Hepatic stellate cell (primary cell): ENCODE results near the gene CCBE1.

Experiments
- DNase-seq: peaks from one replicate; pipeline ENCODE4 v3.0.0; 2011; ENCODE audit warnings: low spot score

Gene CCBE1

DNA sequence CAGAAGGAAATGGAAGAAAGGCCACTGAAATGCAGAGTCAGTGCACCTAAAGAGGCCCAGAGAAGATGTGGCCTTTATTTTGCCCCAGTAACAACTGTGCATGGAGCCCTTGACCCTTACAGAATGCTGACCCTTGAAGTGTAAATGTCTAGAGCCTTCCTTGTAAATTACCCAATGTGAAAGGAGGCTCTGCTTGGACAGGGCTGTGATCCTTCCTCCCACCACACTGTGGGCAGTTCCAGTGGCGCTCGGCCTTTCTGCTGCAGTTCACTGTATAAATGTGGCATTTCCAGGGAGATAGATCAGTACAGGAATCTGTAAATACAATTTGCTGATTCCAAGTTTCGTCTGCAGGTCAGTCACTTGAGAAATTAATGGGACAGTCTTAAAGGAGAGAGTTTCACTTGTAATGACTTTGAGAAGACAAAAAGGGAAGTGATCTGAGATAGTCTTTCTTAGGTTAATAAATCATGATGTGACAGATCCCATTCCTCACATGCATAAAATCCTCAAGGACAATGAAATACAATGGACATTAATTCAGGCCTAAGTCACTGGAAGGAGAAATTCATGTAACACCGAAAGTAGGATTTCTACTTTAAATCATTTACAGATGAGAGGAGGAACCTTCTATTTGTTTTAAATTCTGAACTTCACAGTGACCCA lies 204.3 kb downstream of the CCBE1 start:
- DNase-seq: no peak

DNA sequence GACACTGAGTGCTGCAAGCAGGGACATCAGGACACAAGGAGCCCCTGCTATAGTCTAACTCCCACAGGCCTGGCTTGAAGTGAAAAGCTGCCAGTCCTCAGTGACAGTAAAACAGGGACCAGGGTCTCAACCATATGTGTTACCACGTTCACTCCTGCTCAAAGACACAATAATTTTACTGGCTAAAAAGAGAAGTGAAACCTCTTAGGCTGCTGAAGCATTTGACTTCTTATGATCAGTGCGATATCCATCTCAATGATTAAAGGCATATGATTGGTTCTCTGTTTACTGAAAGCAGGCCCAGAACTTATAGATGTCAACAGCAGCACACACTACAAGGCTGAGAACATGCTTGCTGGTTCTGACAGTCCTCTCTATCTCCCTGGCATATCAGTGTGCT lies 208.3 kb downstream of the CCBE1 start:
- no peak for DNase-seq

GRCh38 chr18:59485382-59485781 lies 211.8 kb downstream of the CCBE1 start:
- DNase-seq: no peak

- DNase-seq: peak; percentile 19
Observed at GRCh38 chr18:59484561-59485328, 212.5 kb downstream of the CCBE1 start.

- DNase-seq: no peak
Observed at GRCh38 chr18:59484131-59484530, 213.1 kb downstream of the CCBE1 start.

- no peak for DNase-seq
Observed at GRCh38 chr18:59481436-59481835, 215.8 kb downstream of the CCBE1 start.

DNA sequence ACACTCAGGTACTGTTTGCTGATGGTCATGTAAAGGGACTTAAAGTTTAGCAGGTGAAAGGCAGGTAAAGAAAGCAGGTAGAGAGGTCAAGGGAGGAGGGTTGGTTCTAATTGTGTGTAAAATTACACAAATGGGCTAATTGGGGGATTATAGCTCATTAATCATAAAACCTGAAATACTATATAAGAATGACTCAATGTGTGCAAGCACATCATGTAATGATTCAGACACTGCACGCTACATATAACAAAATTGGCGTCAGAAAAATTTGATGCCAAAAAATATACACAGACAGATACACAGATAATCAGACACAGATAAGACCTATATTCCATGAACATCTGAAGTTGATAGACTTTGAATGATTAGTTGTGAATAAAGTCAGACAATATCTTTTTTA lies 217.4 kb downstream of the CCBE1 start:
- DNase-seq: no peak

GRCh38 chr18:59478591-59478990 lies 218.6 kb downstream of the CCBE1 start:
- DNase-seq: no peak

DNA sequence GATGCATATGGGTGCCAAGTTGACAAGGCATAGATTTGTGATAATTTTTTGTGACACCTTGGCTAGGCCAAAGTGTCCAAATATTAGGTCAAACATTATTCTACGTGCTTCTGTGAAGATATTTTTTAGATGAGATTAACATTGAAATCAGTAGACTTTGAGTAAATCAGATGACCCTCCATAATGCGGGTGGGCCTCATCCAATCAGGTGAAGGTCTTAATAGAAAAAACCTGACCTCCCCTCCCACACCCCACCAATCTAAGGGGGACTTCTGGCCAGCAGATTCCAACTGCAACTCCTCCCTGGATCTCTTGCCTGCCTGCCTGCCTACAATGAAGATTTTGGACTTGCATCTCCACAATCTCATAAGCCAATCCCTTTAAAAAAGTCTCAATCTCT lies 219.4 kb downstream of the CCBE1 start:
- no peak for DNase-seq

GRCh38 chr18:59470561-59471121 lies 226.6 kb downstream of the CCBE1 start:
- no peak for DNase-seq

- DNase-seq: no peak
Observed at GRCh38 chr18:59469463-59470180, 227.6 kb downstream of the CCBE1 start.

DNA sequence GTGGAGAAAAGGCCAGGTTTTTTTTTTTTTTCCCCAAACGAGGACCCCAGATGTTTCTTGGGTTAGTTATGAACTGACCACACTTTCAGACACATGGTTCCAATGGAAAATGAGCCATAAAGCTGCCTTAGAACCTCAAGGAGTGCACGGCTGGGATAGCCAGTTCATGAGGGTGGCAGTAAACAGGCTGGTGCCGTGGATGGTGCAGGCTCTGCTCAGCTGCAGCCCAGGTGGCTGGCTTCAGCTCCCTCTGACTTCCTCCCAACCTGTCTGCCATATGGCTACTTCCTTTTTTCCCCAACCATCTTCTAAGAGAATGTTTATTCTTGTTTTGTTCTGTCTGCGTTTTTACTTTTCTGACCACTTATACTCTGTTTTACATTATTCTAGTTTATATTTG lies 228.4 kb downstream of the CCBE1 start:
- DNase-seq: no peak

DNA sequence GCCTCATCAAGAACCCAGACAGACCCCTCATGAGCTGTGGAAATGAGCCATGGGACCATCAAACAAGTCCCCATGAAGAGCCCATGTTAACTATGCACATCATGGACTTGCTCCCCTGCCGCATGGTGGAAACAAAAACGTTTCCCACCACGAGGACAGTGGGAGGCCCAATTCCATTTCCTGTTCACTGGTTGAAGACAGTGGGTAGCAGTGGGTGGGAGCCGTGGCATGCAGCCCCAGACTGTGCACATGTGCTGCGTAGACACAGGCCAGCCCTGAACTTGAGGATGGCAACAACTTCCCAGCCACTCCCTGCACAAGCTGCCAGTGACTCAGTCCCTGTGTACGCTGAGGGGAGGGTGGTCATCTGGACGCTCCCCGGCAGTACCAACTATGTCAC lies 229.7 kb downstream of the CCBE1 start:
- no peak for DNase-seq

DNA sequence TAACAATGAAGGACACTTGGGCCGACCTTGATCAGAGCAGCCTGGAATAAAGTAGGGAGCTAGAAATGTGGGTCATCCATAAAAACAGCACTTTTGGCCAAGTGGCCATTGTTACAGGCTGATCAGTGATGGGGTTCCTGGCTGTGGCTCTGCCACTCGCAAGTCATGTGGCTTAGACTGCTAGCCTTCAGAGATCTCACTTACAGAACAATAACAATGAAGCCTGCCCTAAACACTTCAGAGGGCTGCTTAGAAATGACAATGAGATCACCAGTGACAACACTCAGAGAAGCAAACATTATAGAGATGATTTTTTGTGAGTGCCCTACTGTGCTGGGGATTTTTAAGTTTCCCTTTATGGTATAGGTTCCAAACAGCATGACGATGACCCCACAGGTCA lies 230.2 kb downstream of the CCBE1 start:
- DNase-seq: no peak

DNA sequence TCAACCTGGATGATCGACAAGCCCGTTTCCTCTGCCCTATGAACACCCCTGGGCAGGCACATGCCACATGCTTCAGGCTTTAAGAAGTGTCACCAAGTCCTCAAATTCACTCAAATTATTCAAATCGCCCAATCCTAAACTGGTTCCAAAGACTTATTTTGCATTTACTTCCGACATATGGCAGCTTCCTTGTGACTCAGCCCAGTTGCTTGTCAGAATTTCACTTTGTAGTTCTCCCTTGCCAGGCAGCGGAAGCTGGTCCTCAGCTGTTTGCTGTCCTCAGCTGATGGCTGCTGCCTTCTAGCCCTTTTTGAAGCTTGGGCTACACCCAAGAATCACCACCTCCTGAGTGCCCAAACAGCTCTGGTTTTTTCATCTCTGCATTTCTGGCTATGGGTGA lies 232.7 kb downstream of the CCBE1 start:
- DNase-seq: no peak

- DNase-seq: no peak
Observed at GRCh38 chr18:59461171-59461570, 236.1 kb downstream of the CCBE1 start.

DNA sequence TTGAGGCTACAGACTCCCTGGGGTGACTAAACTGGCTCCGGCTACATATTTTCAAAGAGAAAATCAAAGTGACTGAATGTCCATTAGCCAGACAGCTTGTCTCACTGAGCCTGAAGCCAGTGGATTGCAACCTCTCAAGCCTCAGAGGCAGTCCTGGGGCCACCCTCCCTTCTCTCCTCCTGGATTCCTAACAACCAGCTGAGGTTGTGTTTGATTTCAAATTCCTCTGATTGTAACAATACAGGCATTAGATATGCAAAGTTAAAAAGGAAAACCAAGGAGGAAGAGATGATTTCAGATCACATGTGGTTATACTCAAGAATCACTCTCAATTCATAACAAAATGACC lies 237.2 kb downstream of the CCBE1 start:
- peak; percentile 26 for DNase-seq

- DNase-seq: peak; percentile 60
Observed at GRCh38 chr18:59459369-59460071, 237.7 kb downstream of the CCBE1 start.

DNA sequence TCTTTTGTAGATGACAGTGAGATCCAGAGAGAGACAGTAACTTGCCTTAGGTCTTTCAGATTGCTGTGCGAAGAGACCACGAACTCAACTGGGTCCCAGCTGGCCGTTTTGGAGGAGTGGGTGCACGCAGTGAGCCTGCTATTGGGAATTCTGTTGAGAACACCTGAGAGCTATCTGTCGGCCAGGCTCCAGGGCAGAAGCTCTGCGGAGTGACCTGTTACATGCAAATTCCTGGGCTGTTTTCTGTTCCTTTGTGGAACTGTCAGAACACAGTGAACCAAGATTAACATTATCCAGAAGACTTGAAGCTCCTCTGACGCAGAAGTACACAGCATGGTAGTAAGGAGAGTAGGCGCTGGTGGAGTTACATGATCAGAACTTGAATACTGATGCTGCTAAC lies 238.6 kb downstream of the CCBE1 start:
- no peak for DNase-seq

DNA sequence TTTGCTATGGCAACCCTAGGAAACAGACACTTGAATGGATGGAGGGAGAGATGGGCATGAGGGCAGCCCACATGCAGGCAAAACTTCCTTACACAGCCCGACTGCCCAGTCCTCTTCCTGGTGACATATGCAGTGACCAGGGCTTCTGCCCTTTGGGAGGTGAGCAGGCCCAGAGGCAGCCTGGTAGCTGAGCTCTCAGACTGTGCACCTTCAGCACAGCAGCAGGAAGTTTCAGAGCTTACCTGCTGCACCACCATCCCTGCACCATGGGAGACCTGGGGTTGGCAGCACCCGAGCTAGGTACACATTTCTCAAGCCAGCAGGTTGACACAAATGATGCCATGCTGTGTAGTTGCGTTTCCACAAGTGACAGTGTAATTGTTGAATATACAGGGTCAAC lies 240.6 kb downstream of the CCBE1 start:
- no peak for DNase-seq

DNA sequence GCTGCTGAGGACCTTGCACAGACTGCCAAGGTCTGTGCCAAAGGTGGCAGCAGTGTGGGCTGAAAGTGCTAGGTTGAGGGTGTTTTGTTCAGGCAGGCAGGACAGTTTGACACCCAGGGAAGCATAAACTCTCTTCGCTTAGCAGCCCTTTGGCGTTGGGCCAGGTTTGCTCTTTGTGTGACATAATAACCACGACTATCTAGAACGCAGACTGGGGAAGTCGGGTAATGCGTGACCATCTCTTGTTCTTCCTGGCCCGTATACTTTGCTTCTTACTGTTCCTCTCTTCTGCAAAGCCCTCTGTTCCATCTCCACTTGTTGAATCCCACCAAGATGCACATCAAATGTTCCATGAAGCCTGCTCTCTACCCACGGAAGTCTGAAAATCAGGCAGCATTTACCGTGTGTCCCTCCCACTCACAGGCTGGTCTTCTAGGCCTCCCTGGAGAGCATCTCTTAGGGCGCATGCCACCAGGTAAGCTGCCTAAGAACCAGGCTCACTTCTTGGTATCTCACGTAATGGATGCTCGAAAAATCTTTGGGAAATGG lies 241.4 kb downstream of the CCBE1 start:
- no peak for DNase-seq
